Ishikawa (cell line): ENCODE data around the gene NUTM1.

Source experiments
- CEBPB ChIP-seq: IDR thresholded peaks from 2 replicates; pipeline ENCODE4 v1.6.1; 2012
- CREB1 ChIP-seq: IDR thresholded peaks from 2 replicates; pipeline ENCODE4 v1.6.1; 2012; ENCODE audit warnings: low read depth
- EGR1 ChIP-seq: IDR thresholded peaks from 2 replicates; pipeline ENCODE4 v1.6.1; 2012
- EP300 ChIP-seq: IDR thresholded peaks from 2 replicates; pipeline ENCODE4 v1.6.1; 2012; ENCODE audit warnings: borderline replicate concordance
- FOXM1 ChIP-seq: IDR thresholded peaks from 2 replicates; pipeline ENCODE4 v1.6.1; 2012; ENCODE audit warnings: low read depth, borderline replicate concordance
- NFIC ChIP-seq: IDR thresholded peaks from 2 replicates; pipeline ENCODE4 v1.6.1; 2012
- RAD21 ChIP-seq: IDR thresholded peaks from 2 replicates; pipeline ENCODE4 v1.6.1; 2012; ENCODE audit warnings: low read depth
- TAF1 ChIP-seq: IDR thresholded peaks from 2 replicates; pipeline ENCODE4 v1.6.1; 2012; ENCODE audit warnings: low read depth, mild to moderate bottlenecking
- TCF12 ChIP-seq: IDR thresholded peaks from 2 replicates; pipeline ENCODE4 v1.6.1; 2012; ENCODE audit warnings: low read depth
- TEAD4 ChIP-seq: IDR thresholded peaks from 2 replicates; pipeline ENCODE4 v1.6.1; 2012
- YY1 ChIP-seq: IDR thresholded peaks from 2 replicates; pipeline ENCODE4 v1.6.1; 2012; ENCODE audit warnings: low read depth
- TF ChIP-seq, protein P1 (sequence below): IDR thresholded peaks from 2 replicates; pipeline ENCODE4 v1.6.1; 2012
- TF ChIP-seq, protein P2 (sequence below): IDR thresholded peaks from 2 replicates; pipeline ENCODE4 v1.6.1; 2012
- TF ChIP-seq, protein P3 (sequence below): IDR thresholded peaks from 2 replicates; pipeline ENCODE4 v1.6.1; 2012; ENCODE audit warnings: low read depth, mild to moderate bottlenecking

Gene NUTM1, protein sequence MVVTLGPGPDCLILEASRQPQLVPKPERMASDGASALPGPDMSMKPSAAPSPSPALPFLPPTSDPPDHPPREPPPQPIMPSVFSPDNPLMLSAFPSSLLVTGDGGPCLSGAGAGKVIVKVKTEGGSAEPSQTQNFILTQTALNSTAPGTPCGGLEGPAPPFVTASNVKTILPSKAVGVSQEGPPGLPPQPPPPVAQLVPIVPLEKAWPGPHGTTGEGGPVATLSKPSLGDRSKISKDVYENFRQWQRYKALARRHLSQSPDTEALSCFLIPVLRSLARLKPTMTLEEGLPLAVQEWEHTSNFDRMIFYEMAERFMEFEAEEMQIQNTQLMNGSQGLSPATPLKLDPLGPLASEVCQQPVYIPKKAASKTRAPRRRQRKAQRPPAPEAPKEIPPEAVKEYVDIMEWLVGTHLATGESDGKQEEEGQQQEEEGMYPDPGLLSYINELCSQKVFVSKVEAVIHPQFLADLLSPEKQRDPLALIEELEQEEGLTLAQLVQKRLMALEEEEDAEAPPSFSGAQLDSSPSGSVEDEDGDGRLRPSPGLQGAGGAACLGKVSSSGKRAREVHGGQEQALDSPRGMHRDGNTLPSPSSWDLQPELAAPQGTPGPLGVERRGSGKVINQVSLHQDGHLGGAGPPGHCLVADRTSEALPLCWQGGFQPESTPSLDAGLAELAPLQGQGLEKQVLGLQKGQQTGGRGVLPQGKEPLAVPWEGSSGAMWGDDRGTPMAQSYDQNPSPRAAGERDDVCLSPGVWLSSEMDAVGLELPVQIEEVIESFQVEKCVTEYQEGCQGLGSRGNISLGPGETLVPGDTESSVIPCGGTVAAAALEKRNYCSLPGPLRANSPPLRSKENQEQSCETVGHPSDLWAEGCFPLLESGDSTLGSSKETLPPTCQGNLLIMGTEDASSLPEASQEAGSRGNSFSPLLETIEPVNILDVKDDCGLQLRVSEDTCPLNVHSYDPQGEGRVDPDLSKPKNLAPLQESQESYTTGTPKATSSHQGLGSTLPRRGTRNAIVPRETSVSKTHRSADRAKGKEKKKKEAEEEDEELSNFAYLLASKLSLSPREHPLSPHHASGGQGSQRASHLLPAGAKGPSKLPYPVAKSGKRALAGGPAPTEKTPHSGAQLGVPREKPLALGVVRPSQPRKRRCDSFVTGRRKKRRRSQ

DNA sequence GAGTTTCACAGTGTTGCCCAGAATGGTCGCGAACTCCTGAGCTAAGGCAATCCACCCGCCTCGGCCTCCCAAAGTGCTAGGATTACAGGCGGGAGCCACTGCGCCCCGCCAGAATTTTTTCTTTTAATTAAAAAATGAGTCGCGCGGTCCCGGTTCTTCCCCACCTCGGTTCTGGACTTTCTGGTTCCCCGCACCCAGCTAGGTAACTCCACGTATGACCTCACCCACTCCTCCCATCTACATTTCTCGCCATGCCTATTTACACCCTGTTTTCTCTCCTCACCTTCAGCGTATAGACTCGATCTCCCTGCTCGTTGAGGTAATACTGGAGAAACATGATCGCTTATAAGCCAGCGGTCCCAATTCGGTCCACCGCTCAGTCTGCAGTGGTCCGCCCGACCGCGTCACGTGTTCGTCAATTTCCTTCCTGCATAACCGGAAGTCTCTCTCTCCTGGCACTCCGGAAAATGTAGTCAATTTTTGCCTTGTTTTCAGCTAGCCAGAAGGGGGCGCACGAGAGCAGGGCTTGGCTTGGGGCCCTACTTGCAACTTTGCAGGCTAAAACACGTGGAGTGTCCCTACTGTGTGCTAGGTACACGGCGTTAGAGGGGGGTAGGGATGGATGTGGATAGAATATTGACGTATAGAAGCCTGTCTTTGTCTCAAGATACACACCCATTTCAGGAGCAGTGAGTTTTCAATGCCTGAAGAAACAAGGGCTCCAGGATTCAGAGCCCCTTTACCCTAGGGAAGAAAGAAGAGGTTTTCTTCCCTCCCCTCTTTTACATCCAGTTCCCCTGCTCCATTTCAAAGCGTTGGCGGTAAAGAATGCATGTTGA is at the start of gene NUTM1, which contains the start of gene NOP10:
TSS of gene NUTM1 (plus strand) at position 579 of the 839 bp plus-strand sequence. CDS start 382 bp downstream, outside the sequence.
TSS of gene NOP10 (minus strand) at position 400 of the 839 bp plus-strand sequence. CDS start at position 337, 63 bp downstream.
- TF ChIP-seq TAF1 (peak; percentile 77), NFIC (peak; percentile 71), EGR1 (no peak), CEBPB (no peak), RAD21 (peak; percentile 83), TCF12 (peak; percentile 48; the same call in 1 of the 2 replicates), FOXM1 (no peak), CREB1 (peak; percentile 48), TEAD4 (peak; percentile 36), YY1 (peak; percentile 52; the same call in 1 of the 2 replicates)
- TF ChIP-seq, protein P1, sequence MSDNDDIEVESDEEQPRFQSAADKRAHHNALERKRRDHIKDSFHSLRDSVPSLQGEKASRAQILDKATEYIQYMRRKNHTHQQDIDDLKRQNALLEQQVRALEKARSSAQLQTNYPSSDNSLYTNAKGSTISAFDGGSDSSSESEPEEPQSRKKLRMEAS, result peak; percentile 95
- TF ChIP-seq, protein P2, sequence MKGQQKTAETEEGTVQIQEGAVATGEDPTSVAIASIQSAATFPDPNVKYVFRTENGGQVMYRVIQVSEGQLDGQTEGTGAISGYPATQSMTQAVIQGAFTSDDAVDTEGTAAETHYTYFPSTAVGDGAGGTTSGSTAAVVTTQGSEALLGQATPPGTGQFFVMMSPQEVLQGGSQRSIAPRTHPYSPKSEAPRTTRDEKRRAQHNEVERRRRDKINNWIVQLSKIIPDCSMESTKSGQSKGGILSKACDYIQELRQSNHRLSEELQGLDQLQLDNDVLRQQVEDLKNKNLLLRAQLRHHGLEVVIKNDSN, result peak; percentile 99

DNA sequence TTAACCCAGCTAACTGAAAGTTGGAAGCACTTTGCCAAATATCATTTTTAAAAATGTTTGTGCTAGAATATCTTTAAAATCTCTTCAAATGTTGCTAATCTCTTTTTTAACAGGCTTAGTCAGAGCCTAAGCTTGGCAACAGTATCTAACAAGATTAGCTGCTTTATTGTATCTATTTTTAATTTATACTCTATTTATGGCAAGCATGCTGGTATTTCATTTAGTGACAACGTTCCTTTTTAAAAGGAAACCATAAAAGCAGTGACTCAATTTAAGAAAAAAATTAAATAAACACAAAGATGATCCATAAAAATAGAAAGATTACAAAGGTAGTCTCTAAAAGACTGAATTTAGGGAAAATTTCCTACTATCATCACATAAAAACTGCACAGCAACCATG is 46.1 kb upstream of the NUTM1 start:
- no peak for TF ChIP-seq FOXM1
- no peak for TF ChIP-seq NFIC
- TF ChIP-seq, protein P2, result no peak
- no peak for TF ChIP-seq TAF1
- TF ChIP-seq CREB1, result no peak
- TF ChIP-seq, protein P3, sequence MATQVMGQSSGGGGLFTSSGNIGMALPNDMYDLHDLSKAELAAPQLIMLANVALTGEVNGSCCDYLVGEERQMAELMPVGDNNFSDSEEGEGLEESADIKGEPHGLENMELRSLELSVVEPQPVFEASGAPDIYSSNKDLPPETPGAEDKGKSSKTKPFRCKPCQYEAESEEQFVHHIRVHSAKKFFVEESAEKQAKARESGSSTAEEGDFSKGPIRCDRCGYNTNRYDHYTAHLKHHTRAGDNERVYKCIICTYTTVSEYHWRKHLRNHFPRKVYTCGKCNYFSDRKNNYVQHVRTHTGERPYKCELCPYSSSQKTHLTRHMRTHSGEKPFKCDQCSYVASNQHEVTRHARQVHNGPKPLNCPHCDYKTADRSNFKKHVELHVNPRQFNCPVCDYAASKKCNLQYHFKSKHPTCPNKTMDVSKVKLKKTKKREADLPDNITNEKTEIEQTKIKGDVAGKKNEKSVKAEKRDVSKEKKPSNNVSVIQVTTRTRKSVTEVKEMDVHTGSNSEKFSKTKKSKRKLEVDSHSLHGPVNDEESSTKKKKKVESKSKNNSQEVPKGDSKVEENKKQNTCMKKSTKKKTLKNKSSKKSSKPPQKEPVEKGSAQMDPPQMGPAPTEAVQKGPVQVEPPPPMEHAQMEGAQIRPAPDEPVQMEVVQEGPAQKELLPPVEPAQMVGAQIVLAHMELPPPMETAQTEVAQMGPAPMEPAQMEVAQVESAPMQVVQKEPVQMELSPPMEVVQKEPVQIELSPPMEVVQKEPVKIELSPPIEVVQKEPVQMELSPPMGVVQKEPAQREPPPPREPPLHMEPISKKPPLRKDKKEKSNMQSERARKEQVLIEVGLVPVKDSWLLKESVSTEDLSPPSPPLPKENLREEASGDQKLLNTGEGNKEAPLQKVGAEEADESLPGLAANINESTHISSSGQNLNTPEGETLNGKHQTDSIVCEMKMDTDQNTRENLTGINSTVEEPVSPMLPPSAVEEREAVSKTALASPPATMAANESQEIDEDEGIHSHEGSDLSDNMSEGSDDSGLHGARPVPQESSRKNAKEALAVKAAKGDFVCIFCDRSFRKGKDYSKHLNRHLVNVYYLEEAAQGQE, result no peak
- no peak for TF ChIP-seq YY1
- no peak for TF ChIP-seq RAD21
- no peak for TF ChIP-seq EP300

DNA sequence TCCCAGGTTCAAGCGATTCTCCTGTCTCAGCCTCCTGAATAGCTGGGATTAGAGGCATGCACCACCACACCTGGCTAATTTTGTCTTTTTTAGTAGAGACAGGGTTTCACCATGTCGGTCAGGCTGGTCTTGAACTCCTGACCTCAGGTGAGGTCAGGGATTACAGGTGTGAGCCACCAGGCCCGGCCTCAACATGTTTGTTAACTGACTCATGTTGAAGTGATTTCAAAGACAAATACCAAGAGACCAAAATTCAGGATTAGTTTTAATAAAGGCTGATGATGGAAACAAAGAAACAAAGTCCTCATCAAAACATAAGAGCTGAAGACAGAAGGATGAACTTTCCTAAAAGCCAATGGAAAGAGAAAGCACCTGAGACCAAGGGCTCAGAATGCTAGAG is 42.1 kb upstream of the NUTM1 start:
- TF ChIP-seq EGR1 (no peak), FOXM1 (no peak), CEBPB (no peak), TEAD4 (no peak), RAD21 (no peak), NFIC (no peak), YY1 (no peak), TAF1 (no peak), TCF12 (no peak)
- TF ChIP-seq, protein P2, result no peak

DNA sequence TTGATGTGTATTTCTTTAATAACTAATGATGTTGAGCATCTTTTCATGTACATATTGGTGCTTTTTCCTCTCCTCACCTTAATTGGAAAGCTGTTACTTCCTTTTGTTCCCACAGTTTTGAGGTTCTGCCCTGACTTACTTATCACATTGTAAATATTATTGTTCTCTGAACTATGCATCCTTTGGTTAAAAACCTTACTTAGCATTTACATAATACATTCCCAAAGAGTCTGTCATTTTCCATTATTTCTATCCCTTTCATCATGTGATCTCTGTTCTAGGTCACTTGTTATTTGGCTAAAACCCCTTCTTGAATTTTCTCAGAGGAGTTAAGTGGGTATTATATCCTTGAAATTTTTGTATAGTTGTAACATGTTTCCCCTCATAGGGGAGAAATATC is 38.5 kb upstream of the NUTM1 start:
- no peak for TF ChIP-seq EP300
- no peak for TF ChIP-seq TEAD4
- no peak for TF ChIP-seq TCF12
- TF ChIP-seq CEBPB, result no peak
- no peak for TF ChIP-seq CREB1
- TF ChIP-seq, protein P3, result no peak
